GM15510 (cell line): ENCODE results near the gene PEX10.

ENCODE experiments used
- POLR2A ChIP-seq: IDR thresholded peaks from 3 replicates; pipeline ENCODE4 v1.6.1; 2011; ENCODE audit warnings: borderline replicate concordance; ENCODE audit not compliant: insufficient read length; ENCODE audit errors: extremely low read depth

The PEX10 gene

GRCh38 chr1:2404142-2404889 is 8.0 kb downstream of the PEX10 start:
- no peak for TF ChIP-seq POLR2A

- TF ChIP-seq POLR2A: no peak
These were observed 9.1 kb downstream of the PEX10 start for GRCh38 chr1:2403273-2403672.

GRCh38 chr1:2402420-2402819 is 9.9 kb downstream of the PEX10 start:
- no peak for TF ChIP-seq POLR2A

- no peak for TF ChIP-seq POLR2A
These were observed 11.3 kb downstream of the PEX10 start for GRCh38 chr1:2400950-2401649.

- no peak for TF ChIP-seq POLR2A
These were observed 11.8 kb downstream of the PEX10 start for GRCh38 chr1:2400576-2400909.

- no peak for TF ChIP-seq POLR2A
These were observed 12.3 kb downstream of the PEX10 start for GRCh38 chr1:2399890-2400575.

- no peak for TF ChIP-seq POLR2A
These were observed 13.5 kb downstream of the PEX10 start for GRCh38 chr1:2398871-2399270.

GRCh38 chr1:2397007-2397679 is 15.2 kb downstream of the PEX10 start:
- no peak for TF ChIP-seq POLR2A

GRCh38 chr1:2396476-2396875 is 15.9 kb downstream of the PEX10 start:
- no peak for TF ChIP-seq POLR2A

- TF ChIP-seq POLR2A: no peak
These were observed 16.3 kb downstream of the PEX10 start for GRCh38 chr1:2396059-2396458.

GRCh38 chr1:2395245-2395644 is 17.1 kb downstream of the PEX10 start:
- no peak for TF ChIP-seq POLR2A

- TF ChIP-seq POLR2A: no peak
These were observed 17.6 kb downstream of the PEX10 start for GRCh38 chr1:2394761-2395160.

GRCh38 chr1:2394220-2394619 is 18.1 kb downstream of the PEX10 start:
- TF ChIP-seq POLR2A: no peak

- no peak for TF ChIP-seq POLR2A
These were observed 18.9 kb downstream of the PEX10 start for GRCh38 chr1:2393471-2393877.

- no peak for TF ChIP-seq POLR2A
These were observed 19.7 kb downstream of the PEX10 start for GRCh38 chr1:2392686-2393085.

- TF ChIP-seq POLR2A: no peak
These were observed 20.3 kb downstream of the PEX10 start for GRCh38 chr1:2391931-2392509.
